GM21576 (cell line): ENCODE data around the gene PAX4.
"Not testable (repeated sequence)": the region's sequence is repeated elsewhere in the genome, so short reads cannot be mapped to it uniquely, and the experiment has no call there.

ENCODE experiments used
- ATAC-seq: cut with Tn5 transposase; IDR thresholded peaks from one replicate; pipeline ENCODE4 v1.9.1; 2021; ENCODE audit warnings: mild to moderate bottlenecking, moderate library complexity; ENCODE audit not compliant: unreplicated experiment

Gene PAX4

DNA sequence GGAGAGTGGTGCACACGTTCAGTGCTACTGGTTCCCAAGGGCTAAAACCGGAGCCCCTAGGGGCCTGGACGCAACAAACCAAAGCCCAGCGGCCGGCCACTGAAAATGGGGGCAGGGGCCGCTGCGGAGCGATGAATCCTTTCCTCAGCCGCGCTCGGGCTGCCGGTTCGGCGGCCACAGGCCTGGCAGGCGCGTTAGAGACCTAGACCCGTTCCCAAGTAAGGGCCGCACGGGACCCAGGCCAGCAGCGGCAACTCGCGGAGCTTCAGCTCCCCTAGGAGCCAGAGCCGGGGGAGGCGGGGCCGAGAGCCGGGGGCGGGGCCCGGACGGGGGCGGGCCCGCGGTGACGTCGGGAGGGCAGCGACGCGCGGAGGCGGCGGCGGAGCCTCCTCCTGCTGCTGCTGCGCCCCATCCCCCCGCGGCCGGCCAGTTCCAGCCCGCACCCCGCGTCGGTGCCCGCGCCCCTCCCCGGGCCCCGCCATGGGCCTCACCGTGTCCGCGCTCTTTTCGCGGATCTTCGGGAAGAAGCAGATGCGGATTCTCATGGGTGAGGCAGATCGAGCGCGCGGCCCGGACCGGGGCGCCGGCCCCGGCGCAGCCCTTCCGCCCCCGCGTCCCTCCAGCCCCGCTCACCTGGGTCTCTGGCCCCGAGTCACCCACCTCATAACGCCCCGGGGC, 29.8 kb downstream of the PAX4 start, which contains the start of gene ARF5:
ARF5 (plus strand) TSS at position 393 of the 678 bp plus-strand sequence; CDS start at position 481, 88 bp downstream.
- peak; percentile 74 for ATAC-seq

DNA sequence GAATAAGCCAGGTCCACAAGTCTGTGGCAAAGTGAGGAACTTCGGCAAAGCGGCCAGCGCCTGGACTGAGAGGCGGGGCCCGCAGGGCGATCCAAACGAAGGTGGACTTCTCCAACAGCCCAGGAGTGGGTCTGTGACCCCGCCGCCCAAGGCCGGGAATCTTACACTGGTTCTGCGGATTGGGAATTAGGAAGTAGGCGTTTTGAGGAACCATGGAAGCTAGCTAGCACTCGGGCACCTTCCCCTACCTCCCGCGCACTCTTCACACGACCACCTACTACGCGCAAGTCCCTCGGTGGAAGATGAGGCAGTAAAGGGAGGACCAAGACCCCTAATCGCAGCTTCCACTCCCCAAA, 30.3 kb downstream of the PAX4 start:
- no peak for ATAC-seq

DNA sequence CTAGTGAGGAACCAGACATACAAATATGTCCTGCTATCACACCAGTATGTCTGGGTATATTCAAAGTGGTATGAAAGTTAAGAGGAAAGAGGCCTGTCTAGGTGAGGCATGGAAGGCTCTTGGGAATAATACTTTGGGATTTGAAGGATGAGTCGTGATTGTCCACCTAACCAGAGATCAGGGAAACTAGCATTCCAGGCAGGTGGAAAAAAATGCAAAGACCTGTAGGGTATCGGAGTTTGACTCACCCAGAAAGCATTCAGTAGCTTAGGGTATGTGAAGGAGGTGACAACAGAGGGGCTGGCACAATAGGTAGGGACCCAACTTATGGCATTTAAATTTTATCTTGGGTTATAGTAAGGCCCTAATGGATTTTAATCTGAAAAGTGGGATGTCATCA, 31.6 kb downstream of the PAX4 start:
- no peak for ATAC-seq

DNA sequence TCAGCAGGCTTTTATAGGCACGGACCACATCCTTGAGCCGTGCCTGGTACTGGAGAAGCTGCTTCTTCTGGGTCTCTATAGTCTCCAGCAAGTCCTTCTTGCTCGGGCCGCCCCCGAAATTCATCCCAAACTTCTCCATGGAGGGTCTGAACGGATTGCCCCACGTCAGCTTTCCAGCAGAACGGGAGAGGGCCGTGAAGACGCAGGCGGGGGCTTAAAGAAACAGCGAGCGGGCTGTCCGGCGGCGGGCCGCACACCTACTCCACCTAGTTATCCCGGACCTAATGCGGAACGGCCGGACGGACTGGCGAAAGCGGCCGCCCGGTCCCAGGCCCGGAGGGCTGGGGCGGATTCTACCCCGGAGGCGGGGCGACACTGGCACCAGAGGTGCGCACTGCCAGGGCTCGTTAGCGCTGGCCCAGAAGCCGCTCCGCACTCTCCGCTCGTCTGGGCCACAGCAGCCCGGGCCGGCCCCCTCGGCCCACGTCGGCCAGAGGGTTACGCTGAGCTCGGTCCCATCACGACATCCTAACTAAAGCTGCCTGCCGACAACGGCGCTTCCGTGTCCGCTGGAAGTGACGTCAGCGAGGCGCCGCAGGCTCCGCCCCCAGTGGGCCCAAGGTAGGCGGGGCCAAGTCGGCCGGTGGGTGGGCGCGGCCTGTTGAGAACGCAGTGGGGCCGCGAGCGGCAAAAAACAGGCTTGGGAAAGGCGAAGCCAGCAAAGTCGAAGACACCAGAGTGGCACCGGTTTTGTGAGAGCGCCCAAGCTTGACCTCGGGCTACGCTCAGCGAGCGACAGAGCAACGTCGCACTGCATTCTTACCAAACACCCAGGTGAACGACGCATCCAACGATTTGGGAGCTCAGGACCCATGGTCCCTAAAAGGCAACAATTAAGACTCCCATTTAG, 32.6 kb downstream of the PAX4 start, which contains the start of gene GCC1:
GCC1 (minus strand) TSS at position 553 of the 910 bp plus-strand sequence; CDS start at position 139, 414 bp downstream.
- peak; percentile 80 for ATAC-seq

DNA sequence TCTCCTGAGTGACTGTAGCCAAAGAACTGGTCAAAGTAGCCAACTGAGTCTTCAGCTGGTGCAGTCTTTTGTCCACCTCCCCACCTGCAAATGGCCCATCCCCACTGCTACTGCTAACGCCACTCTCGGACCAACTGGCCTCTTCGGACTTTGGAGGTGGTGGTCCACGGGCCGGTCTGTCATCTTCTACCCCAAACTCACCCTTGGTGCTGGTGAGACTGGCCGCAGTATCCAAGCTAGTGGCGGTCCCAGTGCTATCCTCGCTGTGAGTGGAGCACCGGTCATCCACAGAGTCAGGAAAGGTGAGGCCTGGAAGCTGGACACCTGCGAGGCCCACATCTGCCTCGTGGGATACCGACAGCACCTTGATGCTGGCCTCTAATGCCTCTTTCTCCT, 33.3 kb downstream of the PAX4 start:
- ATAC-seq: no peak

DNA sequence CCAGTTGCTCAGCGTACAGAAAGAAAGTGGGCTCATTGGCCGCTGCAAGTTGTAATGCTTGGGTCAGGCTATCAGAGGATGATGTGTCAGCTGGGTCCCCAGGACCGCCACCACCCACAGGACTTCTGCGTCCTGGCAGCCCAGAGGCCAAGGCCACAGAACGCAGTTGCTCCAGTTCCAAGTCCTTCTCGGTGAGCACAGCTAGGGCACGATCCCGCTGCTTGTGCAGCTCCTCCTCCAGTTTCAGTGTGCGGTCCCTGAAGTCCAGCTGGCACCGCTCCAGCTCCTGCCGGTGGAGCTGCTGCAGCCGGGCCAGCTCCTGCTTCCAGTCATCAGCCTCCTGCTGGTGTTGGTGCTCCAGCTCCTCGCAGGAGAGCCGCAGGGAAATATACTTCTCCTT, 35.6 kb downstream of the PAX4 start:
- ATAC-seq: no peak

DNA sequence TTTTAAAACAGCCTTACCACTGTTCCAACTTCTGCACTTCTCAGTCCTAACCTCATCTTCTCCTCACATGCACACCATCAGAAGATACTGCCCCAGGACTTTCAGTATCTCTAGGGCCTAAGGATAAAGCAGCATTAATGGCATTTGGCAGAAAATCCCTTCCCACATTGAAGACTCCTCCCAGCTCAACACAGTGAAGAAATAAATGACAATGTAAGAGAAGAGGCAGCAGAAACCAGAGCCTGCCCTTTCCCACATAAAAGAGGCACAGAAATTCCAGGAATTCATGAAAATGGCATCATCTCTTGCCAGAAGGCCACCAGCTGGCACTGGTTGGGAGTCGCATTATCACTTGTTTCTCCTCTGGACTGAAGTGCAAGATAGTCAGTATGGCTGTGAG, 36.2 kb downstream of the PAX4 start:
- no peak for ATAC-seq

DNA sequence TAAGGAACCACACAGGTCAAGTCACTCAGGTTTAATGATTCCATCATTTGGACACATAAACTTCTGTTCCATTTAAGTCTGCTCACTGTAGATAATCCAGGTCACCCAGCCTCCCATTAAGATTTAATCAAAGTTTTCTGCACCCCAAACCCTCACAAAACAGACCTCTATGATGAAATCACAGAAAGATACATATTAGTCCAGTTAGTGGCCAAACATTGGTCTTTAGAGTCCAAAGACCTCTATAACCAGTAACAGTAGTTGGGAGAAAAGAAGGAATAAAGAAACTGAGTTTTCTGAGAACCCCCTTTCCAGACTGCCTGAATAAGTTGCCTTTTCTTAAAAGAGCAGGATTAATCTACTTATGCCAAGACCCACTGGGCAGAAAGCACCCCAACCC, 37.3 kb downstream of the PAX4 start:
- ATAC-seq: no peak

DNA sequence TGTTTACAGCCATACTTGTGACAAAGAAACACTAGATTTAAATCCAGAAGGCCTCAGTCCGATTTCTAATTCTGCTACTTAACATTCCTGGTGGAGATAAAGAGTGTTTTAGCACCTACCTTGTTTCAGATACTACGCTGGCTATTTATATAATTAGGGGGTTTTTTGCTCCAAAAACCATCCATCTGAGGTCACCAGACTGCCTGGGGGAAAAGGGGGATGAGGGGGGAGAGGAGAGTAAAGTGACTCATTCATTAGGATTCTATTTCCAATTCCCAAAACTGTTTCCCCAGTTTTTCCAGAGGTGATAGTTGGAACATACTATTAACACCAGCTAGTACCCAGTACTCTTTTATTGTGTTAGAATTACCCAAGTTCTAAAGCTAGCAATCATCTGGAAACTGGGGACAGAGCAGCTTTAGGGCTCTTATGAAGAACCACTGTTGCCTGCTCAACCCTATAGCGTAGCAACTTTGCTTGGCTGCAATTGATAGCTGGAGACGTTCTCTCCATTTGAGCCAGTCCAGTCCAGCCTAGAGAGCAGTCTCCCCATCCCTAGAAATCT, 39.1 kb downstream of the PAX4 start:
- no peak for ATAC-seq

DNA sequence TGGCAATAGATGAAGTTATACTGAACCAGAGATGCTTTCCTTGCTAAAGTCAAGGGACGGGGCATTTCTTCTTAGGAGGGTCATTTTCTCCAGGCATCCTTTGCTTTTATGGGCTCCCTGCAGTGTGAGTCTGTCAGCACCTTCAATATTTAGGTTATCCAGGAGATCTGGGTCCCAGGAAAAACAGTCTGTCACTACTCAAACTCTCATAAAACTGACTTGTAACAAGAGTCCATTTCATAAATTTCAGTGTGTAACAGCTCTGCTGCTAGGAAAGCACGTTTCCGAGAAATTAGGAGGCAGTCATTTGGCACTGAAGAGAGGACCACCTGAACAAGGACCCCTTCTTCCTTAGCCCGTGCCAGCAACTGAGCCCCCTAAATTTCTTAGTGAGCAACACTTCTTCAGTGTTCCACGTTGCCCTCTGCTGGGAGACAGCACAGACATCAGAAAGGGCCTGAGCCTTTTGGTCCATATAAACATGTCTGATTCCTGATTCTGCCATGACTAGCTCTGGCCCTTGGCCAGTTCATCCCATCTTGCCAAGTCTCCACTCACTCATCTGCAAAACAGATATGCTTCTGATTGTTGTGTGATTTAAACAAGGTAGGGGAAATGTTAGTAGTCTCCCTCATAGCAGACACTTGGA, 39.8 kb downstream of the PAX4 start:
- no peak for ATAC-seq

DNA sequence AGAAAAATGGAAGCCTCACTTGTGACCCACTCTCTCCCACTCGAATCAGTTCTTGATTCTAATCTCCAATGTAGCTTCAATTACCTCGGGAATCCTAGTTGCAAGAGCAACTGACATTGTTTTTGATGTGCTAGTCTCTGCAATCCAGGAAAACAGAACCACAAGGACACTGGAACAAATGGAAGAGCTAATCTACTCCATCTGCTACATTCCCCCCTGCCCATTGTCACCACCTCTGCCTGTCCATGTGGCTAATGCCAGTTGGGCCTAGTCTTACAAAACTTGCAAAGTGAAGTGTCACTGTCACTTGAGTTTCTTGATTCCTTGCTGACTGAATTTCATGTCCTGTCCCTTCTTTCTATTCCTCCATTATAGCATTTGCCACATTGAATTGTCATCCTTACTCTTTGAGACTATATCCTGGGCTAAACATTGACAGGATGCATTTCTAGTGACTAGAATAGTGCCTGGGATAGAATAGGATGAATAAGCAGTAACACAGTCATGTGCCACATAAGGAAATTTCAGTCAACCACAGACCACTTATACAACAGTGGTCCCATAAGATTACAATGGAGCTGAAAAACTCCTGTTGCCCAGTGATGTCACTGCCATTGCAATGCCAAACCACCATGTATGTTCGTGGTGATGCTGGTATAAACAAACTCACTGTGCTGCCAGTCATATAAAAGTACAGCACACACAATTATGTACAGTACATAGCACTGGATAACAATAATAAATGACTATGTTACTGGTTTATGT, 46.0 kb downstream of the PAX4 start:
- no peak for ATAC-seq

DNA sequence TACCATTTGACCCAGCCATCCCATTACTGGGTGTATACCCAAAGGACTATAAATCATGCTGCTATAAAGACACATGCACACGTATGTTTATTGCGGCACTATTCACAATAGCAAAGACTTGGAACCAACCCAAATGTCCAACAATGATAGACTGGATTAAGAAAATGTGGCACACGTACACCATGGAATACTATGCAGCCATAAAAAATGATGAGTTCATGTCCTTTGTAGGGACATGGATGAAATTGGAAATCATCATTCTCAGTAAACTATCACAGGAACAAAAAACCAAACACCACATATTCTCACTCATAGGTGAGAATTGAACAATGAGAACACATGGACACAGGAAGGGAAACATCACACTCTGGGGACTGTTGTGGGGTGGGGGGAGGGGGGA, 49.9 kb downstream of the PAX4 start:
- ATAC-seq: not testable (repeated sequence)

DNA sequence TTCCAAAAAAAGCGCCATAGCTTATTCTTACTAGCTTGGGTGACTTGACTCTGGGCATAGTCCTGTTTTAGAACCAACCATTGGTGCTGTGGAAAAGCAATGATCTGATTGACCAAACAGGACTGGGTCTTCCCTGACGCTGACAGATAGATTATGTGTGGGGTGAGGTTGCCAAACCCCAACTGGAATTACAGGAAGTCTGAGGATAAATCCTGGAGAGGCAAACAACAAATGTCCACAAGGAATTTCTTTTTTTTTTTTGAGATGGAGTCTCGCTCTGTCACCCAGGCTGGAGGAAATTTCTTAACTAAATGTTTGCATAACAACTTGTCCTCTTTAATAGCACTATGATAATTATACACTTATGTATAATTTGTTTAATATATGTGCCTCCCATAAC, 51.7 kb downstream of the PAX4 start:
- ATAC-seq: no peak
